ENCODE results near the gene PRKRA.

- TF ChIP-seq POLR2A (IDR thresholded peaks at IDR 0.05) (no peak), CTCF (IDR thresholded peaks at IDR 0.05) (no peak)
Observed at GRCh38 chr2:178449700-178450523, 1.1 kb downstream of the PRKRA start.
